Heart right ventricle (tissue), 16 donors: ENCODE measurements around the gene SLIT1. TPM values are rescaled to one million over a fixed set of nuclear protein-coding genes. Genes with fewer than 3 reads are reported as not detected.

Experiments
- ATAC-seq, 8 donors: fragments of 200-7000 bp; cut with Tn5 transposase; one replicate each; pipeline ENCODE4 v1.9.1; 2020; ENCODE audit warnings: mild to moderate bottlenecking in 8 of 8, moderate library complexity in 8 of 8, moderate number of reproducible peaks in 1 of 8
- DNase-seq, 2 donors: peaks; one replicate each; pipeline ENCODE4 v3.0.0-alpha.2; 2020
- H3K27ac ChIP-seq, 10 donors: fragments of 200-600 bp; sonication (generic) in 2 of 10; one replicate each; pipeline versions ENCODE4 v1.5.0 to v1.8.0; 2020 to 2022; ENCODE audit warnings: mild to moderate bottlenecking in 3 of 10
- H3K27me3 ChIP-seq, 7 donors: fragments of 200-600 bp; one replicate each; pipeline ENCODE4 v1.8.0; 2021 to 2022; ENCODE audit warnings: mild to moderate bottlenecking in 2 of 7
- H3K36me3 ChIP-seq, 9 donors: fragments of 200-600 bp; sonication (generic) in 1 of 9; one replicate each; pipeline versions ENCODE4 v1.5.0 to v1.8.0; 2020 to 2022; ENCODE audit warnings: mild to moderate bottlenecking in 2 of 9
- H3K4me1 ChIP-seq, 9 donors: fragments of 200-600 bp; sonication (generic) in 1 of 9; one replicate each; pipeline versions ENCODE4 v1.5.0 to v1.8.0; 2020 to 2022; ENCODE audit warnings: mild to moderate bottlenecking in 4 of 9
- H3K4me3 ChIP-seq, 10 donors: fragments of 200-600 bp; sonication (generic) in 2 of 10; one replicate each; pipeline versions ENCODE4 v1.5.0 to v1.8.0; 2020 to 2022; ENCODE audit warnings: mild to moderate bottlenecking in 7 of 10, moderate library complexity in 2 of 10
- H3K9me3 ChIP-seq, 11 donors: fragments of 200-600 bp in 10 of 11; sonication (generic) in 2 of 11; one replicate each; pipeline versions ENCODE4 v1.5.0 to v1.8.0; 2013 to 2022; ENCODE audit warnings: mild to moderate bottlenecking in 2 of 11, control low read depth in 1 of 11, moderate library complexity in 1 of 11
- CTCF ChIP-seq, 9 donors: fragments of 200-600 bp; sonication (generic) in 2 of 9; IDR thresholded peaks; one replicate each; pipeline versions ENCODE4 v1.5.0 to v1.8.0; 2021 to 2022; ENCODE audit warnings: antibody characterized with exemption in 9 of 9, mild to moderate bottlenecking in 5 of 9, moderate library complexity in 1 of 9
- WGBS, 2 donors: extraction: QIAGEN DNeasy Blood & Tissue Kit; methylation state at CpG; one replicate each; pipeline ENCODE4 v1.1.7; 2013; ENCODE audit warnings: inconsistent platforms in 1 of 2; 5-methylcytosine and 5-hydroxymethylcytosine counted together
- intact Hi-C, 10 donors: fragments of 100-400 bp; cut with DNase I; formaldehyde crosslinking; loops; one replicate each; pipeline versions ENCODE4 v1.11.1 to v1.14.2; 2022
- polyA plus RNA-seq, 2 donors: library from polyadenylated mRNA; stranded (reverse); fragments of 200-250 nt; gene quantifications; one replicate each; pipeline ENCODE4 v1.2.3, GENCODE V29; 2013
- total RNA-seq, 10 donors: library from RNA; stranded (reverse); fragmentation: NEBNext Ultra II Directional in 3 of 10; extraction: Animal tissue kit (Norgen Biotek cat#: 25700) in 3 of 10; gene quantifications; one replicate each; pipeline versions ENCODE4 v1.2.1 to v1.2.4, GENCODE V29; 2021 to 2023
- donor health status: Arrhythmogenic right ventricular cardiomyopathy.
- donor health status: ischemic (EF 13 %, LVEDD 7.1; RV severe dilation, severe dysfunction).
- donor health status: healthy with polysubstance abuse.
- donor health status: DM: no; HTN: yes; CAD: no.
- donor health status: DM: no; HTN: no; CAD: no.
- donor health status: ischemic (EF 25% LVEDD 6.9; RV normal size, moderate dysfunction).
- donor health status: ischemic (EF 25% LVEDD 5.7; RV mildly dilated, moderate dysfunction).
- donor health status: healthy.
- donor health status: DM: yes; HTN: yes; CAD: no.
- donor health status: Ischemic cardiomyopathy.
- donor health status: ischemic (EF 35%, LVEDD 5.7; RV mildly dilated, moderate dysfunction).
- donor health status: nonischemic (EF 11% LVEDD 7.7; RV severe dilation, severe dysfunction).
- donor health status: DM: yes; HTN: yes; CAD: no.
- donor health status: PGD.
- donor health status: ischemic (EF 29% LVEDD 5.4; RV normal size, mild dysfunction).
- donor health status: nonischemic (EF 23%, LVEDD 6.1; RV moderate dilation, normal function).

SLIT1 gene
- total and polyA plus RNA-seq, 12 donors: 0.04 to 0.31 (median 0.13) TPM; not detected in 1

- no peak overlapping the region for H3K4me3 ChIP-seq
- TF ChIP-seq CTCF (IDR thresholded peaks at IDR 0.05): no peak
- no peaks in the 10 kb centered on the region for H3K36me3 ChIP-seq
- DNase-seq (no peak), ATAC-seq (no peak)
- H3K9me3 ChIP-seq: no peaks in the 10 kb centered on the region
- no peaks in the 10 kb centered on the region for H3K27me3 ChIP-seq
- peaks cover 0 to 5% (median 0%) of the 10 kb centered on the region in 9 donors for H3K4me1 ChIP-seq
- 89 to 91% methylated on average over 3 of the region's 3 CpGs for WGBS, 2 donors
- intact Hi-C loops: no loop called here
- H3K27ac ChIP-seq: no peak overlapping the region
Observed at GRCh38 chr10:97050205-97050745, 135.5 kb downstream of the SLIT1 start.

- H3K27me3 ChIP-seq: no peaks in the 10 kb centered on the region
- H3K4me1 ChIP-seq: peaks cover 0 to 5% (median 0%) of the 10 kb centered on the region in 9 donors
- ATAC-seq (no peak), DNase-seq (no peak)
- no peak overlapping the region for H3K27ac ChIP-seq
- peaks cover 0 to 3% (median 0%) of the 10 kb centered on the region in 11 donors for H3K9me3 ChIP-seq
- no peak for TF ChIP-seq CTCF (IDR thresholded peaks at IDR 0.05)
- intact Hi-C loops: no loop called here
- WGBS, 2 donors: 85 to 88% methylated on average over 7 of the region's 7 CpGs
- no peaks in the 10 kb centered on the region for H3K36me3 ChIP-seq
- H3K4me3 ChIP-seq: no peak overlapping the region
Observed at GRCh38 chr10:97049670-97050069, 136.1 kb downstream of the SLIT1 start.

DNA sequence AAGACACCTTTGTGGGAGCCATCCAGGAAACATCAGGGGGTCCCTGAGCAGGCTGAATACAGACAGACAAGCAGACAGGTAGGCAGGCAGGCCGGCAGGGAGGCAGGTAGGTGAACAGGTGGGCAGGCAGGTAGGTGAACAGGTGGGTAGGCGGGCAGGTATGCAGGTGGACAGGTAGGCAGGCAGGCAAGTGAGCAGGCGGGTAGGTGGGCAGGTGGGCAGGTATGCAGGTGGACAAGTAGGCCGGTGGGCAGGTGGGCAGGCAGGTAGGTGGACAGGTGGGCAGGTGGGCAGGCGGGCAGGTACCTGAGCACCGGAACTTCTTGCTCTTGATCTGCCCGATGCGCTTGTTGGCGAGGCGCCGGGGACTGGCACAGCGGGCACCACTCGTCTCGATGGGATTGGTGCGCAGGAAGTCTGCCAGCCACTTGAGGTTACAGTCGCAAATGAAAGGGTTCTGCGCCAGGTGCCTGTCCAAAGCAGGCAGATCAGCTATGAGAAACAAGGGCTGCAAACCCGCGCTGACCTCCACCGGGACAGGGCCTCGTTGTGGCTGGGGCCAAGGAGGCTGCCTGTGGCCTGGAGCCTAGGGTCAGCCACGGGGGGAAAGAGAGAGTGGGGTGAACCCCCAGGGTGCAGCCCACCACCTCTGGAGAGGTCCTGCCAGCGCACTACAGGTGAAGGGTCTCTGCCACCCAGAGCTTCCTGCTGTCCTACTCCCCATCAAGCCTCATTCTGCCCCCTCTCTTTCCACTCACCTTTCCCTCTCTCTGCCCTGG lies 136.9 kb downstream of the SLIT1 start:
- 90 to 91% methylated on average over 23 of the region's 23 CpGs for WGBS, 2 donors
- TF ChIP-seq CTCF (IDR thresholded peaks at IDR 0.05): no peak
- no peak for DNase-seq

DNA sequence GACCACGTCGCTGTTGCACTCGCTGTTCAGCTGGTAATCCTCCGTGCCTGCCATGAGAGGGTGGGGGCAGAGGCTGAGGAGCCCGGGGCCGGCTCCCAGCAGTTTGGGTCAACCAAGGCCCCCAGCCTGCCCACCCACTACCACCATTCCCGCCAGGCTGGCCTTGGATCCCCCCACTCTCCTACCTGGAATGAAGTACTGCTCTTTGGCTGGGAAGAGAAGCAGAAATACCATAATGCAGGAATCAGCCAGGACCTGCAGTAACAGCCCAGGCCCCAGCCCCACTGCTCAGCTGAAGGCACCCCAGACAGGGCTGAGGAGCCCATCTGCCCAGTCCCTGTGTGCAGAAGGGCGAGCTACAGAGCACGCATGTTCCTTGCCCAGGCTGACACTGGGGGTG lies 138.0 kb downstream of the SLIT1 start:
- 92 to 93% methylated on average over 9 of the region's 9 CpGs for WGBS, 2 donors
- Histone ChIP-seq H3K4me1 (peaks cover 0 to 5% (median 0%) of the 10 kb centered on the region in 9 donors), H3K27ac (no peak overlapping the region), H3K9me3 (peaks cover 0 to 7% (median 0%) of the 10 kb centered on the region in 11 donors), H3K4me3 (no peak overlapping the region), H3K36me3 (no peaks in the 10 kb centered on the region), H3K27me3 (no peaks in the 10 kb centered on the region)
- no peak for TF ChIP-seq CTCF (IDR thresholded peaks at IDR 0.05)
- DNase-seq (no peak), ATAC-seq (no peak)
- intact Hi-C loops: no loop called here

More for the DNA sequence above, 136.9 kb downstream of the SLIT1 start:
- intact Hi-C loops: no loop called here
- Histone ChIP-seq H3K4me3 (no peak overlapping the region), H3K4me1 (peaks cover 0 to 5% (median 0%) of the 10 kb centered on the region in 9 donors), H3K36me3 (no peaks in the 10 kb centered on the region), H3K27me3 (no peaks in the 10 kb centered on the region), H3K27ac (no peak overlapping the region), H3K9me3 (peaks cover 0 to 7% (median 0%) of the 10 kb centered on the region in 11 donors)
- peak in 1 of 8 donors; percentile 7 for ATAC-seq
